Measurements from ENCODE around the gene SMPX.
A peak's percentile ranks its signal among the peaks of the same experiment; 100 is the strongest.

Gene SMPX

GRCh38 chrX:21764008-21764407, 6.1 kb upstream of the SMPX start:
- Mint-ChIP-seq H3K9me3 (no peaks in the 10 kb centered on the region), H3K27me3 (peaks cover 4% of the 10 kb centered on the region), H3K27ac (no peak overlapping the region), H3K36me3 (no peaks in the 10 kb centered on the region), H3K4me1 (peaks cover 3% of the 10 kb centered on the region), H3K4me3 (no peak overlapping the region)
- CTCF ChIA-PET: no interaction called here
- DNase-seq: no peak

DNA sequence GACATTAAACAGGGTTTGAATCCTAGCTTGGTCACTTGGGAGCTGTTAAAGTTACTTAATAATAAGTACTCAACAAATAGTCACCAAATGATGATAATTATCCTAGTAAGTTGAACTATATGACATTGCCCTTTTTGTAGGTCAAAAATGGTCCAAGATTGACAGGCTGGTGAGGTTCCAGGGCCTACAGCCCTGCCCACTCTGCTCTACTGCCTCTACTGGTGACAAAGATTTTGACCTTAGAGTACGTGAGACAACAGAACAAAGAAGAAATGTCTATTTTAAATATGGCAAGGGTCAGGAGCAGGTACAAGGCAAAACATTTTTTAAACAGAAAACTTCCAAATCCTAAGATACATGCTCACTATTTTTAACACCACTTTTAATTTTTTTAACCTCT, 572 bp upstream of the SMPX start:
- Mint-ChIP-seq H3K36me3 (no peaks in the 10 kb centered on the region), H3K4me1 (peaks cover 3% of the 10 kb centered on the region), H3K9me3 (no peaks in the 10 kb centered on the region), H3K27me3 (peaks cover 4% of the 10 kb centered on the region), H3K27ac (no peak overlapping the region), H3K4me3 (no peak overlapping the region)
- DNase-seq: no peak
- CTCF ChIA-PET: no interaction called here

DNA sequence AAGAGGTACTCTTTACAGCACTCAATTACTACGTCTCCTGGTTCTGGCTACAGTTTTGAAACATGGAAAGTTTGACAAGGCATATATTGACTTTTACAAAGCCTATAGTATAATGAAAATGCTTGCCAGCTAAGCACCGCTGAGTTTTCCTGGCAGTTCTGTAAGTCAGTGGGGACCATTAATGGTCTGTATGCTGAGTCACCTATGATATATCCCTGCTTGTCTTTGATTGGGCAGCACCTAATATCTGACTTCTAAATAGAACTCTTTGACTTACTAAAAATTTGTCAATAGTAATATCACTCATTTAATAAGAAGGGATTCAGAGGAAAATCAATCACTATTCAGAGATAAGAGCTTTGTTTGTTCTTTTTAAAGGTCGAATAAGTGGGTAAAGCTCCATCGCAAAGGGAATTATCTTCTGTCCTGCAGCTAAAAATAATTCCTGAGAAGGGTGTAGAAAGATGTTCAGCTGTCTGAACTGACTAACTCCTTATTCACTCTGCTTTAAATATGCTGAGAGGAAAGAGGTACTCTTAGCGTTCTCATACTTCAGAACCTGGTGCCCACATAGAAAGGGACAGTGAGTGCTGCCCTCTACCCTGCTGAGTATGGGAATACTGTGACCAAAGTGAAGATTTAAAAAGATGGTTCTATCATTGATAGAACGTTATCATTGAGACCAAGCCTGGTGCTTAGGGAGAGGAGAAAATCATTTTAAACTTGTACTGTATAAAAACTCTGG, 959 bp downstream of the SMPX start:
- H3K27me3 Mint-ChIP-seq: peaks cover 4% of the 10 kb centered on the region
- DNase-seq: no peak
- peaks cover 3% of the 10 kb centered on the region for H3K4me1 Mint-ChIP-seq
- no peak overlapping the region for H3K27ac Mint-ChIP-seq
- H3K4me3 Mint-ChIP-seq: no peak overlapping the region
- H3K36me3 Mint-ChIP-seq: no peaks in the 10 kb centered on the region
- CTCF ChIA-PET: no interaction called here
- H3K9me3 Mint-ChIP-seq: no peaks in the 10 kb centered on the region

GRCh38 chrX:21749924-21750323, 8.0 kb downstream of the SMPX start:
- no peak for DNase-seq
- H3K4me3 Mint-ChIP-seq: no peak overlapping the region
- no peaks in the 10 kb centered on the region for H3K36me3 Mint-ChIP-seq
- H3K9me3 Mint-ChIP-seq: no peaks in the 10 kb centered on the region
- peaks cover 5% of the 10 kb centered on the region for H3K27me3 Mint-ChIP-seq
- H3K4me1 Mint-ChIP-seq: no peaks in the 10 kb centered on the region
- H3K27ac Mint-ChIP-seq: no peak overlapping the region
- CTCF ChIA-PET: no interaction called here

DNA sequence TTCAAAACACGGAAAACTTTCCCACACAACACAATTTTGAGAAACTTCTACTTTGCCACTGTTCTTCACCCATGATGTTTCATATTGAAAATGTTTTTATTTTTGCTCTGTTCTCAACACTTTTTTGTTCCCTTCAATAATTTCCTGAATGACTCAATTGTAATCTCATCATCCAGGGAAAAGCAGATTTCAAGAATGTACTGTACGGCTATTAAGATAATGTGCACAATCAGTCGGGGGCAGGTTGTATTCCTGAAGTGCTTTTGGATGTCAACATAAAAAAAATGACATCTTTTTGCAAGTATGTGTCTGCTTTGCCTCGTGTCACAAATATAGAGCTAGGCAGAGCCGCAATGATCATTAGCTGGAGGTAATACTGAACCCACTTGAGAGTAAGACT, 9.7 kb downstream of the SMPX start:
- DNase-seq: no peak
- Mint-ChIP-seq H3K4me3 (no peak overlapping the region), H3K9me3 (no peaks in the 10 kb centered on the region), H3K4me1 (no peaks in the 10 kb centered on the region), H3K36me3 (no peaks in the 10 kb centered on the region), H3K27ac (no peak overlapping the region), H3K27me3 (peaks cover 5% of the 10 kb centered on the region)
- CTCF ChIA-PET: no interaction called here

- Mint-ChIP-seq H3K4me3 (no peak overlapping the region), H3K36me3 (no peaks in the 10 kb centered on the region)
- CTCF ChIA-PET: no interaction called here
Observed at GRCh38 chrX:21747558-21747957, 10.4 kb downstream of the SMPX start.

DNA sequence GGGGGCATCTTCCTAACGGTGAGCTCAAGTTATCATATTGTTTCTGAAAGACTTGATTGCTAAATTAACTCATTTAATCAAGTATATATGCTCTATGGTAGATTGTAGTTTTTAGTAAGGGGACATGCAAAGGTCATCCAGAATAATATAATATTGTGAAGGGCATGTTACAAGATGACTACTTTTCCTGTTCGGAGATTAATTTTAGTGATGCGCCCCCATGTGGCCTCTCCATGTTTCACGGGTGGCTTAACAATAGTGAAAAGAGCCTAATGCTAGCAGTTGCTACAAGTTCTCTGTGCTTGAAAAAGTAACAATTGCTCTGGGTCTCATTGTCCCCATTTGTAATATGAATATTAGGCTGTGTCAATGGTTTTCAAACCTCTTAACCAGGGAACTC, 12.2 kb downstream of the SMPX start:
- H3K36me3 Mint-ChIP-seq: no peaks in the 10 kb centered on the region
- CTCF ChIA-PET: interaction anchor here (0.6 to 0.7 kb wide), 3 partner anchors 37 to 1246 kb away, joined by 3 read pairs; no protein-coding TSS in a partner anchor
- no peaks in the 10 kb centered on the region for H3K4me1 Mint-ChIP-seq
- H3K9me3 Mint-ChIP-seq: no peaks in the 10 kb centered on the region
- peaks cover 5% of the 10 kb centered on the region for H3K27me3 Mint-ChIP-seq
- DNase-seq: peak; percentile 60
- no peak overlapping the region for H3K27ac Mint-ChIP-seq
- no peak overlapping the region for H3K4me3 Mint-ChIP-seq

More at GRCh38 chrX:21747558-21747957, 10.4 kb downstream of the SMPX start:
- Mint-ChIP-seq H3K27ac (no peak overlapping the region), H3K27me3 (peaks cover 5% of the 10 kb centered on the region), H3K9me3 (no peaks in the 10 kb centered on the region), H3K4me1 (no peaks in the 10 kb centered on the region)
- no peak for DNase-seq

DNA sequence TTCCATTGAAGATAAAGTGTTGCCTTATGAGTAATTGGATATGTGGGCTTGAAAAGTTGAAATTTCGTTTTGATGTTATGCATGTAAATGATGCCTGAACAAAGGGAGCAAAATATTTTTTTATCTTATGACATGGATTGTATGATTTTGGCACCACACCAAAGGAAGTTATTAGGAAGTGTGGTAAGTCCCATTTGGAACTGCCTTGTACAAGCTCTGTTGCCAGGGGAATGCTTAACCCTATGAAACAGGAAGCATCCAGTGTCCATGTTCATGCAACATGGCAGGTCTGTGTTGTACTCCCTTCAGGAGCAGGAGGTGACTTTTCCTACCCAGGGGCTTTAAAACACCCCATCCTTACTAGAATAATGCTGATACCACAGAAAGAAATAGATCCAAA, 13.2 kb downstream of the SMPX start:
- no peak for DNase-seq
- H3K27ac Mint-ChIP-seq: no peak overlapping the region

DNA sequence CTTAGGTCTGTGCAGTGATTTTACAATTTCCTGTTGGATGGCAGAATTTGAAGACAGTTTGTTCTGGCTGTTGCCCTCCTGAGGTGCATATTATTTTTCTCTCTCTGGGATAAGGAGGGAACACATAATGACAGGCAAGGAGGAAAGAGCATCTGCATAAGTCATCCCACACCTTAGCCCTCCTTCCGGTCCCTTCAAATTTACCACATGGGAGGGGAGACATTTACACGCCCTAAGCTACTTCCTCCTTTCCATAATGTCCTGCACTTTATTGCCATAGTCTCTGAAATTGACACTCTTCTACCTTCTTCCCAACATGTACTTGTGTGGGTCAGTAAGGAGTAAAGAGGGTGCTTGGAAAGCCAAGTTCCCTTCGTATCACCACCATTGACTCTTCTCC, 13.9 kb downstream of the SMPX start:
- no peaks in the 10 kb centered on the region for H3K4me1 Mint-ChIP-seq
- no peak overlapping the region for H3K27ac Mint-ChIP-seq
- H3K36me3 Mint-ChIP-seq: no peaks in the 10 kb centered on the region
- peaks cover 5% of the 10 kb centered on the region for H3K27me3 Mint-ChIP-seq
- H3K9me3 Mint-ChIP-seq: no peaks in the 10 kb centered on the region
- H3K4me3 Mint-ChIP-seq: no peak overlapping the region
- no peak for DNase-seq
- CTCF ChIA-PET: no interaction called here

More for the DNA sequence above, 13.2 kb downstream of the SMPX start:
- no peaks in the 10 kb centered on the region for H3K4me1 Mint-ChIP-seq
- H3K9me3 Mint-ChIP-seq: no peaks in the 10 kb centered on the region
- no peaks in the 10 kb centered on the region for H3K36me3 Mint-ChIP-seq
- CTCF ChIA-PET: no interaction called here
- no peak overlapping the region for H3K4me3 Mint-ChIP-seq
- peaks cover 5% of the 10 kb centered on the region for H3K27me3 Mint-ChIP-seq

DNA sequence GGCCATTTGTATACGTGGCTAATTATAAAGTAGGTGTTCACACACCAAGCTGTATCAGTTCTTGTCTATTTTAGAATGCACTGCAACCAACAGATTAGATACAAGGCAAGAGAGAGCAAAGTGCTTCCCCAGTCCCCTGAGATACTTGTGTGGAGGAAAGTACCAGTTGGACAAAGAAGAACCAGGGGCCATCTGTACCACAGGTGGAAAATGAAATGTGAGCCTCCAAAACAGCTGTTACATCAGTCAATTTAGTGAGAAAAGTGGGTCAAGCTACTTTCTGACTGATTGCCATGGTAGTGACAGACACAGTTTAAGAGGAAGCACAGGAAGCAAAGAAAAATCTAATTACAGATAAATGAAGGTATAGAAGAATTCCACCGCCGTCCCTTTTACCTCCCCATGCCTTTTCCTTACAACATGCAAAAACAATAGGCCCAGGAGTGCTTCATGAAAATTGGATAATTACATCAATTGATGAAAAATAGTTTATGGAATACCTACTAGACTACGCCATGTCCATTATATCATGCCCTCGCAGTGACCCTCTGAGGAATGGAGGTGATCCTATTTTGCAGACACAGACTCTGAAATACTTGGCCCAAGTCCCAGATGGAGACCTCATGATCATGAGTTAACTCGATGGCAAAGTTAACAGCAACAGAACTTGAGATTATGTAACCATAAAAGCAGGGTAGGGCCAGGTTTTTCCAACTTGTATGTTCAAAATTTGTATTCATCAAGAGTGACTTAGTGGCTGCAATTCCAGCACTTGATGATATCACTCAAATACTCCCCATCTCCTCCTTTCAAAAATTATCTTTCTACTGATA, 15.8 kb downstream of the SMPX start:
- Mint-ChIP-seq H3K4me1 (no peaks in the 10 kb centered on the region), H3K36me3 (no peaks in the 10 kb centered on the region), H3K4me3 (no peak overlapping the region), H3K27ac (no peak overlapping the region), H3K27me3 (peaks cover 7% of the 10 kb centered on the region), H3K9me3 (no peaks in the 10 kb centered on the region)
- DNase-seq: no peak
- CTCF ChIA-PET: no interaction called here

DNA sequence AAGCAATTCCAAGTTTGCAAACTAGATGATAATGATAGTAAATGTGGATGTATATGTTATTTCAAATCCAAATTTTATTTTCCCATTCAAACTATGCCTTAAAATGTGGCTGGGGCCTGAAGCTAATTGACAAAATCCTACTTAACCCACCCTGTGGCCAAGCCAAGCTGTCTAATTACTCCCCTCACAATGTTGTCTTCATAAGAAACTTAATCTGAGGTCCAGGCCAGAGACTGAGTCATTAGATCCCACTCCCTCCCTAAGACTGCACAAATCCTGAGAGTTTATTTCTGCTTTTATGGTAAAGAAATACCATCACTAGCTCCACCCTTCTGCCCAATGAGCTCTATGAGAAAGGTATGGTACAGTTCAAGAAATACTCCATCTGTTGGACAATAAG, 16.6 kb downstream of the SMPX start:
- H3K27me3 Mint-ChIP-seq: peaks cover 13% of the 10 kb centered on the region
- no peaks in the 10 kb centered on the region for H3K36me3 Mint-ChIP-seq
- no peaks in the 10 kb centered on the region for H3K9me3 Mint-ChIP-seq
- no peak for DNase-seq
- no peak overlapping the region for H3K4me3 Mint-ChIP-seq
- H3K4me1 Mint-ChIP-seq: no peaks in the 10 kb centered on the region
- CTCF ChIA-PET: no interaction called here
- no peak overlapping the region for H3K27ac Mint-ChIP-seq

DNA sequence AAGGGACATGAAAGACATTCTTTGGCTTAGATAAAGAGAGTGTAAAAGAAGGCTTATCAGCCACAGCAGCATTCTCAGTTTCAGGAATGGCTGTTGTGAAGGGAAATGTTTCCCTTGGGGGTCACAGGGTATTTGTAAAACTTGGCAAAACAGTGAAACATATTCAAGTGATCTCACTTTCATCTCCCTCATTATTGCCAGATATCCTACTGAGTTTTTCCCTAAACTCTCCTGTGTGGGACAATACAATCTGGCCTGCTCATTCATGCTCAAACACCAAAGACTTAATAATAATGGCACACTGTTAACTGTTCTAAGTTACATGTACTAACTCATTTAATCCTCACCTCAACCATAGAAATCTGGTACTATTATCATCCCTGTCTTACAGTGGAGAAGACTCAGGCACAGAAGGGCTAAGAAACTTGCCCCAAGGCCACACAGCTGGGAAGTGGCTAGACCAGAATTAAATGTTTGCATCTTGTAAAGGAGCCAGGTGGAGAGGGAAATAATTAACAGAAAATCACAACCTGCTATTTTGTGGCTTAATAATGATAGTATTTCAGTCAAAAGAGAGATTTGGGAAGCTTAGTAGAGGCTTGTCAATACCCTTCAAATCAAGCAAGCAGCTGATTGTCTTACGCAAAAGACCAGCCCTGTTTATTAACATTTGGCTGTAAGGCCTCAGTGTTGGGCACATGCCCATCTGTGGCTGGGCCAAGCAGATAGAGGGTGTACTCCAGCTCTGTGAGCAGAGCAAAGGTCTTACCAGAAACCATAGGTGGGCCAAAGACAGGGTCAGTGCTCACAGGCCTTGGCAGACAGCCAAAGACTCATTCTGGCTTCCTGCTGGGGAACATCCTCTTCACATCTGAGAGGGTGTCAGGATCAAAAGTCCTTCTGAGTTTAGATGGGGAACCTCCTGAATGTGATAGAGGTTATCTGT, 17.3 kb downstream of the SMPX start:
- Mint-ChIP-seq H3K9me3 (no peaks in the 10 kb centered on the region), H3K36me3 (no peaks in the 10 kb centered on the region), H3K4me1 (no peaks in the 10 kb centered on the region), H3K27ac (no peak overlapping the region), H3K27me3 (peaks cover 13% of the 10 kb centered on the region), H3K4me3 (no peak overlapping the region)
- no peak for DNase-seq
- CTCF ChIA-PET: no interaction called here

DNA sequence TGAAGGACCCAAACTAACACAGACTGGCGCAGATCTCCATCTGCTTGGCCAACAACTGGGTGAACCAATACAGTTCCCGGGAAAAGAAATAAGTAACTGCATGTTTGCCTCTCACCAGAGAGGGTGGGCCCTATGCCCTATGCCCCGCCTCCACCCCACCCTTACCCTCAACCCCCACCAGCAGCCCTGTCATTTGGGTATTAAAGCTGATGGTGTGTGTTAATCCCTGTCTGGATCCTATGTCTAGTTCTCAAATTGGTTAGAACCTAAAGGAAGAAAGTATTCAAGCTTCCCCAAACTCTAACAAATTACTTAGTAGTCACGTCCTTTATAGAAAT, 19.0 kb downstream of the SMPX start:
- Mint-ChIP-seq H3K36me3 (no peaks in the 10 kb centered on the region), H3K4me1 (no peaks in the 10 kb centered on the region), H3K4me3 (no peak overlapping the region), H3K9me3 (no peaks in the 10 kb centered on the region), H3K27ac (no peak overlapping the region), H3K27me3 (peaks cover 13% of the 10 kb centered on the region)
- CTCF ChIA-PET: no interaction called here
- no peak for DNase-seq

DNA sequence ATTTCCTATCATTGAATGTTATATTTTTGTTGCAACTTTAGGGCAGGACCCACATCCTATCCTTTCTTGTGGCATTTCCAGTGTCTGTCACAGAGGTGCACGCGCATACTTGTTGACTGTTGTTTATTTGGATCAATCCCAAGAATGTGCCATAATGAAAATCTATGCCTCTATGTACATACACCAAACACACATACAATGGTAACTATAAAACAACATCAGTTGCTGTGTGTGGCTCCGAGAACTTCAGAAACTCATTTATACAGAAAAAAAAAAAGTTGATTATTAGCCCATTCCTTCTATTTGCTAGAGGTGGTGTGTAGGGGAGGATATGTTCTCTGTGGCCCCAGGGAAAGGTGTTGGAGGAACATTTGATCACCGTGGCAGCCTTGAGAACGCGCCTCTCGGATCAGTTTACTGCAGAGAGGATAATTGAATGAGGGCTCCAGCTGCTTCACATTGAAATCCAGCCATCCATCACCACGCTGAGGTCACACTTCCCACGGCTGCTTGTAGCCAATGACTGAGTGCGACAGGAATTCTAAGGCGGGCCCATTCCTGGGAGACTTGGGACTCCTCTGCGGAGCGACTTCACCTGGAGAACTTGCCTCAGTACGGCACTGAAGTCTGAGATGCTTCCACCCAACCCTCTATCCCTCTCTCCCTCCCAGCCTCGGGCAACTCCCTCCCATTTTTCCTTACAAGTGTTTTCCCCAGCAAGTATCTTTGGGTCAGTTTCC, 19.5 kb downstream of the SMPX start:
- Mint-ChIP-seq H3K27me3 (peaks cover 13% of the 10 kb centered on the region), H3K9me3 (no peaks in the 10 kb centered on the region), H3K4me3 (no peak overlapping the region), H3K4me1 (no peaks in the 10 kb centered on the region), H3K36me3 (no peaks in the 10 kb centered on the region), H3K27ac (no peak overlapping the region)
- CTCF ChIA-PET: no interaction called here
- DNase-seq: no peak

All from activated naive CD4-positive, alpha-beta T cell treated with anti-CD3 and anti-CD28 coated beads, Interleukin-2, amount 10 ng/mL, durations not matched to agents 7 days and 5 days (primary cell).